T-helper 2 cell treated with Interferon-gamma antibody and Interleukin-4, amounts not matched to agents 100 ng/mL and 5 ng/mL, for 36 hours (primary cell): ENCODE data around the gene ATXN7L1. TPM values are rescaled to one million over a fixed set of nuclear protein-coding genes. Genes with fewer than 3 reads are reported as not detected.
"Not testable (repeated sequence)": the region's sequence is repeated elsewhere in the genome, so short reads cannot be mapped to it uniquely, and the experiment has no call there.

Source experiments
- intact Hi-C: fragments of 100-400 bp; cut with micrococcal nuclease; formaldehyde crosslinking; loops from one replicate; pipeline ENCODE4 v1.15.1; 2023
- total RNA-seq: library from RNA; stranded (reverse); gene quantifications from 2 replicates; pipeline ENCODE4 v1.2.3, GENCODE V29; 2022

The ATXN7L1 gene
- total RNA-seq, 1 donor from 2014 or later: 21.6 TPM

- intact Hi-C loops: not testable (repeated sequence)
These were observed 277.3 kb downstream of the ATXN7L1 start for GRCh38 chr7:105599080-105599479.

GRCh38 chr7:105596866-105597265 lies 279.5 kb downstream of the ATXN7L1 start:
- intact Hi-C loops: no loop called here

- intact Hi-C loops: no loop called here
These were observed 282.4 kb downstream of the ATXN7L1 start for GRCh38 chr7:105594034-105594433.

GRCh38 chr7:105591522-105591921 lies 284.9 kb downstream of the ATXN7L1 start:
- intact Hi-C loops: no loop called here

- intact Hi-C loops: no loop called here
These were observed 285.6 kb downstream of the ATXN7L1 start for GRCh38 chr7:105590793-105591192.

- intact Hi-C loops: loop anchor here (1.0 to 5.0 kb wide), 2 partner anchors 57 to 666 kb away; partner anchors contain the start of gene RINT1
These were observed 286.9 kb downstream of the ATXN7L1 start for GRCh38 chr7:105589356-105590077.

- intact Hi-C loops: loop anchor here (5.0 kb wide), 1 partner anchor 56 kb away; the partner anchor contains the start of gene RINT1
These were observed 288.3 kb downstream of the ATXN7L1 start for GRCh38 chr7:105587909-105588635.

- intact Hi-C loops: loop anchor here (5.0 kb wide), 1 partner anchor 54 kb away; the partner anchor contains the start of gene RINT1
These were observed 290.4 kb downstream of the ATXN7L1 start for GRCh38 chr7:105585850-105586500.

- intact Hi-C loops: no loop called here
These were observed 292.2 kb downstream of the ATXN7L1 start for GRCh38 chr7:105584165-105584564.

- intact Hi-C loops: no loop called here
These were observed 293.3 kb downstream of the ATXN7L1 start for GRCh38 chr7:105583061-105583460.

GRCh38 chr7:105581066-105581811 lies 295.2 kb downstream of the ATXN7L1 start, which contains the start of gene EFCAB10:
EFCAB10 (minus strand) TSS chr7:105581493; CDS start chr7:105581463, 30 bp downstream.
- intact Hi-C loops: no loop called here

GRCh38 chr7:105580022-105580740 lies 296.2 kb downstream of the ATXN7L1 start:
- intact Hi-C loops: no loop called here

- intact Hi-C loops: no loop called here
These were observed 297.9 kb downstream of the ATXN7L1 start for GRCh38 chr7:105578496-105578895.

GRCh38 chr7:105577251-105577650 lies 299.1 kb downstream of the ATXN7L1 start:
- intact Hi-C loops: no loop called here

GRCh38 chr7:105571891-105572290 lies 304.5 kb downstream of the ATXN7L1 start:
- intact Hi-C loops: no loop called here

- intact Hi-C loops: no loop called here
These were observed 308.6 kb downstream of the ATXN7L1 start for GRCh38 chr7:105567821-105568220.

GRCh38 chr7:105567024-105567423 lies 309.4 kb downstream of the ATXN7L1 start:
- intact Hi-C loops: no loop called here

- intact Hi-C loops: no loop called here
These were observed 311.2 kb downstream of the ATXN7L1 start for GRCh38 chr7:105565190-105565589.

GRCh38 chr7:105559926-105560325 lies 316.5 kb downstream of the ATXN7L1 start:
- intact Hi-C loops: no loop called here
